NB4 (cell line): ENCODE measurements around the gene NDST1.

Experiments
- DNase-seq: peaks from one replicate; pipeline ENCODE4 v3.0.0; 2010; ENCODE audit warnings: low read depth
- H3K4me3 ChIP-seq: one replicate; pipeline ENCODE4 v1.5.1; 2011; ENCODE audit warnings: mild to moderate bottlenecking, low read depth, low read length, moderate library complexity
- MYC ChIP-seq: IDR thresholded peaks from 2 replicates; pipeline ENCODE4 v1.6.1; 2011; ENCODE audit warnings: low read depth, low read length
- POLR2A ChIP-seq: IDR thresholded peaks from 2 replicates; pipeline ENCODE4 v1.6.1; 2011; ENCODE audit warnings: mild to moderate bottlenecking; ENCODE audit not compliant: insufficient read length; ENCODE audit errors: extremely low read depth
- TF ChIP-seq, protein P1 (sequence below): IDR thresholded peaks from one replicate; pipeline ENCODE4 v1.5.1; 2012; ENCODE audit warnings: low read depth, low read length
- TF ChIP-seq, protein P2 (sequence below): IDR thresholded peaks from 2 replicates; pipeline ENCODE4 v1.6.1; 2011; ENCODE audit warnings: low read depth, low read length

Gene NDST1

DNA sequence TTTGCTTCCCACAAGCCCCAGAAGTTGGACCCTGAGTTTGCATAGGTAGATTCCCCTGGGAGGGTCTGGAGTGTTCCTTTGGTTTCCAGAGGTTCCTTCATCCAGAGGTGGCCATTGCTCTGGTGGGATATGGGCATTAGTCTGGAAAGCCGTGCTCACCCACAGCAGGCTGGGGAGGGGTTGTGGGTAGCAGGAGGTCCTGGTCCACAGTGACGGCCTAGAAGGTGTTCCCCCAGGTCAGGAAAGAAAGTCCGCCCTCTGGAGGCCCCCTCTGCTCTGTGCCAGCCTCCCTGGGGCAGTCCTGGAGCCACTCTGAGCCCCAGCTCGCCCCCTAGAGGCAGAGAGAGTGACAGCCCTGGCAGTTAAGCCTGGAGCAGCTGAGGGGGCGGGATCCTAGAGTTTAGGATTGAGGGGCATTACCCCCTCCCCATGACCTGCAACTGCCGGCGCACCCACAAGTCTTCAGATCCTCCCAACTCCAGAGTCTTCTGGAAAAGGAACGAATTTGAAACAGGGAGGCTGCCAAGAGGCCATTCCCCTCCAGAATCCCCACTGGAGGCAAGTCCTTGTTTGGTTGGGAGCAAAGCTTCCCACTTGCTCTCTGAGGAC lies 36.8 kb downstream of the NDST1 start:
- TF ChIP-seq, protein P1, sequence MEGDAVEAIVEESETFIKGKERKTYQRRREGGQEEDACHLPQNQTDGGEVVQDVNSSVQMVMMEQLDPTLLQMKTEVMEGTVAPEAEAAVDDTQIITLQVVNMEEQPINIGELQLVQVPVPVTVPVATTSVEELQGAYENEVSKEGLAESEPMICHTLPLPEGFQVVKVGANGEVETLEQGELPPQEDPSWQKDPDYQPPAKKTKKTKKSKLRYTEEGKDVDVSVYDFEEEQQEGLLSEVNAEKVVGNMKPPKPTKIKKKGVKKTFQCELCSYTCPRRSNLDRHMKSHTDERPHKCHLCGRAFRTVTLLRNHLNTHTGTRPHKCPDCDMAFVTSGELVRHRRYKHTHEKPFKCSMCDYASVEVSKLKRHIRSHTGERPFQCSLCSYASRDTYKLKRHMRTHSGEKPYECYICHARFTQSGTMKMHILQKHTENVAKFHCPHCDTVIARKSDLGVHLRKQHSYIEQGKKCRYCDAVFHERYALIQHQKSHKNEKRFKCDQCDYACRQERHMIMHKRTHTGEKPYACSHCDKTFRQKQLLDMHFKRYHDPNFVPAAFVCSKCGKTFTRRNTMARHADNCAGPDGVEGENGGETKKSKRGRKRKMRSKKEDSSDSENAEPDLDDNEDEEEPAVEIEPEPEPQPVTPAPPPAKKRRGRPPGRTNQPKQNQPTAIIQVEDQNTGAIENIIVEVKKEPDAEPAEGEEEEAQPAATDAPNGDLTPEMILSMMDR, result peak; percentile 95
- TF ChIP-seq, protein P2, sequence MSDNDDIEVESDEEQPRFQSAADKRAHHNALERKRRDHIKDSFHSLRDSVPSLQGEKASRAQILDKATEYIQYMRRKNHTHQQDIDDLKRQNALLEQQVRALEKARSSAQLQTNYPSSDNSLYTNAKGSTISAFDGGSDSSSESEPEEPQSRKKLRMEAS, result no peak
- TF ChIP-seq POLR2A (no peak), MYC (0 out of 2 replicates have a peak, but pooled peaks have one; percentile 30)
- DNase-seq, result peak; percentile 73
- no peak overlapping the region for H3K4me3 ChIP-seq

DNA sequence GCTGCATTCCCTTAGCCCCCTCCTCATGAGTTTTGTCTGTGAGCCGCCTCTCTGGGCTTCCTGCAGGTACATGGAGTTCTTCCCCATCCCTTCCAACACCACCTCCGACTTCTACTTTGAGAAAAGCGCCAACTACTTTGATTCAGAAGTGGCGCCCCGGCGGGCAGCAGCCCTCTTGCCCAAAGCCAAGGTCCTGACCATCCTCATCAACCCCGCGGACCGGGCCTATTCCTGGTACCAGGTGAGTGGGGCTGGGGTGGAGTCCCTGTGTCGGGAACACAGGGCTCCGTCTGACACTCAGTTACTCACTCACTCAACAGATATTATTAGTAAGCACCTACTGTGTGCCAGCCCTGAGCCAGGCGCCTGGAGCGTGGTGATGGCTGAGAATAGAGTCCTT lies 37.3 kb downstream of the NDST1 start:
- no peak overlapping the region for H3K4me3 ChIP-seq
- DNase-seq, result no peak
- TF ChIP-seq POLR2A (no peak), MYC (no peak)
- TF ChIP-seq, protein P1, result no peak
- TF ChIP-seq, protein P2, result no peak

DNA sequence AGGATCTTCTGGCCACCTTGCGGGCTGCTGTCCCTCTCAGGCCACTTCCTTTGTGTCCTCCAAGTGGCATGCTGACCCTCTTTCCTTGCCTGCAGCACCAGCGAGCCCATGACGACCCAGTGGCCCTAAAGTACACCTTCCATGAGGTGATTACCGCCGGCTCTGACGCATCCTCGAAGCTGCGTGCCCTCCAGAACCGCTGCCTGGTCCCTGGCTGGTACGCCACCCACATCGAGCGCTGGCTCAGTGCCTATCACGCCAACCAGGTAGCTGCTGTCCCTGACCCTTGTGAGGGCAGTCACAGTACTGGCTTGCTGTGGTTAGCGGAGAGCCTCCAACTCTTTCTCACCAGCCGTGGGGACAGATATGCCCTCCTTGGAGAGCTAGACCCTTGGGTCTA lies 40.2 kb downstream of the NDST1 start:
- no peak overlapping the region for H3K4me3 ChIP-seq
- no peak for TF ChIP-seq MYC
- DNase-seq, result no peak

DNA sequence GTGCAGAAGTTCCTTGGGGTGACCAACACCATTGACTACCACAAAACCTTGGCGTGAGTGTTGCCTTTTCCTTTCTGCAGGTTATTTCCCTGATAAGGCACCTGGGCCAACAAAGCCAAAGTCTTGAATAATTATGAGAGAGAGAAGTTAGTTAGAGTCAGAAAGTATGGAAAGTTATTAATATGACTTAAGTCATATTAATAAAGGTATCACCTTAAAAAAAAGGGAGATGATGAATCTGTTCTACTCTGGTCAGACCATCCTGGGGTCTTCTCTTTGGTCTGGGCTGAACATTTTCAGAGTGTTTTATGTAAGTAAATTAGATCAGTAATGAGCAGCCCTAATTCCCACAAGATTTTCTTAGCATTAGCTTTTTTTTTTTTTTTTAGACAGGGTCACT lies 41.8 kb downstream of the NDST1 start:
- DNase-seq, result no peak
- no peak overlapping the region for H3K4me3 ChIP-seq
- TF ChIP-seq, protein P2, result no peak
- TF ChIP-seq MYC (no peak), POLR2A (no peak)
- TF ChIP-seq, protein P1, result no peak

DNA sequence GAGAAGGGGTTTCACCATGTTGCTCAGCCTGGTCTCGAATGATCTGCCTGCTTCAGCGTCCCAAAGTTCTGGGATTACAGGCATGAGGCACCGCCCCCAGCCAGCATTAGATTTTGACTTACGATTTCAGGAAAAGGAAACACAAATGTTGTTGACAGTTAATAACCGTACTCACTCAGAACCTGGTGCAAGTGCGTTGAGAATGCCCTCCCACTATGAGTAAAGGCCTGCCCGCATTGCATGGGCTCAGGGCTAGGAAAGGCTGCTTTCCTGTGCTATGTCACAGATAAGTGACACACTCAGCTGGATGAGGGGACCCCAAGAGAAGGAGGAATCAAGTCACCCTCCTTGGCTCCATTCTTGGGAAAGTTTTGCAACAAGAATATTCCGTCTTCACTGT lies 42.4 kb downstream of the NDST1 start:
- no peak overlapping the region for H3K4me3 ChIP-seq
- no peak for TF ChIP-seq POLR2A
- DNase-seq, result no peak

DNA sequence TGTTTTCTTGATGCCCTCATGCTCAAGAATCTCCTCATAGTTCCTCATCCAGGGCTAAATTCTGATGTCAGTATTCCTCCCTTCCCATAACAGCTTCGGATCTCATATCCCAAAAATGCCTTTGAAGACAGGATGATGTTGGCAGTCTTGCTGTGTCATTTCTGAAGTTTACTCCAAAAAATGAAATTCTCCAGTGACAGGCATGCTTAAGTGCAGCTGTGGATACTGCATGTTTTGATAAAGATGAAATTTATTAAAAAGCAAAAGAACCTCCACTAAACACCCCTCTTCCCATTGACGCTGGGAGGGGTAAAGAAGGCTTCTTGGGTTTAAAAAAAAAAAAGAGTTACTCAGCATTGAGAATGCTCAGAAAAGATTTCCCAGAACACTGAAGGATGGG lies 43.1 kb downstream of the NDST1 start:
- DNase-seq, result no peak
- H3K4me3 ChIP-seq, result no peak overlapping the region
- TF ChIP-seq MYC (no peak), POLR2A (no peak)
- TF ChIP-seq, protein P2, result no peak

DNA sequence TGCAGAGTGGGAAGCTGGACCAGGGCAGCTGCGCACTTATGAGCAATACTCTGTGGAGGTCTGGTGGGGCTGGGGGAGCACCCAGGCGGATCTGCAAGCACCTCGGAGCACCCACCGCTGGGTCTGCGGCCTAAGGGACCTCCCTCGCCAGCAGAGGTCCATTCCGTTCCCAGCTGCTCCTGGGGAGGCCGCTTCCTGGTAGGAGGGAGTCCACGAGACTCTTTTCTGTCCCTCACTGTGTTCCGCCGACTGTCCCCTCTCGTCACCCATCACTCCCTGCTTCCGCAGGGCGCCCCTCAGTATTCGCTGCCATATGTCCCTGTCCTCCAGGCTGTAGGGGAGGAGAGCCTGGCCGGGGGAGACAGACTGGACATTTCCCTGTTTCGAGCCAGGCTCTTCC lies 45.5 kb downstream of the NDST1 start:
- TF ChIP-seq, protein P2, result no peak
- TF ChIP-seq MYC (no peak), POLR2A (no peak)
- TF ChIP-seq, protein P1, result no peak
- DNase-seq, result no peak

More for the DNA sequence above, 45.5 kb downstream of the NDST1 start:
- H3K4me3 ChIP-seq, result no peak overlapping the region
